Measurements from ENCODE around the gene FAM98C. TPM values are rescaled to one million over a fixed set of nuclear protein-coding genes. Genes with fewer than 3 reads are reported as not detected.

FAM98C gene
- total RNA-seq, 1 donor from 2014 or later = 11.8 TPM

DNA sequence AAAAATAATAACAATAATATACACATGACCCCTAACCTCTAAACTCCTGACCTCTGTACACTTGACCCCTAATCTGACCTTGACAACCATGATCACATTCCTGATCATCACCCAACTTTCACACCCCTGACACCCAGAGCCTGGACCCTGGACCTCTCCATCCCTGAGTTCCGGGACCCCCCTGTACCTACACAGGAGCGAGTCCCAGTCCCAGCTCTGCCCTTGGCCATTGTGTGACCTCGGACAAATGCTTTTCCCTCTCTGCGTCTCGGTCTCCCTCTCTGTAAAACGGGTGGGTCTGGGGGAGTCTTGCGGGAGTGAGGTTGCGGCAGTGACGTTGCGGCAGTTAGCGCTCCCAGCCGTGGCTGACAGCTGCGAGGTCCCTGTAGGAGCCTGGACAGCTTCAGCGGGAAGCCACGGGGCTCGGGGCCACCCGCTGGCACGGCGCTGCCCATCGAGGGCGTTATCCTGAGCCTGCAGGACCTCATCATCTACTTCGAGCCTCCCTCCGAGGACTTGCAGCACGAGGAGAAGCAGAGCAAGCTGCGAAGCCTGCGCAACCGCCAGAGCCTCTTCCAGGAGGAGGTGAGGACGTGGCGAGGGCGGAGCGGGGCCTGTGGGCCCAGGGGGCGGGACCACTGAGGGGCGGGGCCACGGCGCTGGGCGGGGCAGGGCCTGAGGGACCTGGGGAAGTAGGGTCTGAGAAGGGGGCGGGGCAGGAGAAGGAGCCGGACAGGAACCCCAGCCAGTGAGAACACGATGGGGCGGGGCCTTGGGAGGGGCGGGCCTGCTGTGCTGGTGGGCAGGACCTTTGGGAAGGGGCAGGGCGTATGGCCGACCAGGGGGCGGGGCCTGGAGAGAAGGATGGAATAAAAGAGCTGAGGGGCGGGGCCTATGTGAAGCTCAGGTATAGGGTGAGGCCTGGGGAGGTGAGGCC lies 49.8 kb downstream of the FAM98C start:
- Mint-ChIP-seq H3K4me3 (no peak overlapping the region), H3K9me3 (peaks cover 6% of the 10 kb centered on the region), H3K36me3 (ENCODE audit: low read depth) (no peaks in the 10 kb centered on the region), H3K27ac (ENCODE audit: unreplicated experiment) (no peak overlapping the region), H3K27me3 (ENCODE audit: low read depth) (no peaks in the 10 kb centered on the region), H3K4me1 (no peaks in the 10 kb centered on the region)
- TF ChIP-seq, protein P1, sequence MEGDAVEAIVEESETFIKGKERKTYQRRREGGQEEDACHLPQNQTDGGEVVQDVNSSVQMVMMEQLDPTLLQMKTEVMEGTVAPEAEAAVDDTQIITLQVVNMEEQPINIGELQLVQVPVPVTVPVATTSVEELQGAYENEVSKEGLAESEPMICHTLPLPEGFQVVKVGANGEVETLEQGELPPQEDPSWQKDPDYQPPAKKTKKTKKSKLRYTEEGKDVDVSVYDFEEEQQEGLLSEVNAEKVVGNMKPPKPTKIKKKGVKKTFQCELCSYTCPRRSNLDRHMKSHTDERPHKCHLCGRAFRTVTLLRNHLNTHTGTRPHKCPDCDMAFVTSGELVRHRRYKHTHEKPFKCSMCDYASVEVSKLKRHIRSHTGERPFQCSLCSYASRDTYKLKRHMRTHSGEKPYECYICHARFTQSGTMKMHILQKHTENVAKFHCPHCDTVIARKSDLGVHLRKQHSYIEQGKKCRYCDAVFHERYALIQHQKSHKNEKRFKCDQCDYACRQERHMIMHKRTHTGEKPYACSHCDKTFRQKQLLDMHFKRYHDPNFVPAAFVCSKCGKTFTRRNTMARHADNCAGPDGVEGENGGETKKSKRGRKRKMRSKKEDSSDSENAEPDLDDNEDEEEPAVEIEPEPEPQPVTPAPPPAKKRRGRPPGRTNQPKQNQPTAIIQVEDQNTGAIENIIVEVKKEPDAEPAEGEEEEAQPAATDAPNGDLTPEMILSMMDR (conservative IDR thresholded peaks at IDR 0.05) = no peak
- DNase-seq (ENCODE audit: low read depth, low spot score) = no peak

DNA sequence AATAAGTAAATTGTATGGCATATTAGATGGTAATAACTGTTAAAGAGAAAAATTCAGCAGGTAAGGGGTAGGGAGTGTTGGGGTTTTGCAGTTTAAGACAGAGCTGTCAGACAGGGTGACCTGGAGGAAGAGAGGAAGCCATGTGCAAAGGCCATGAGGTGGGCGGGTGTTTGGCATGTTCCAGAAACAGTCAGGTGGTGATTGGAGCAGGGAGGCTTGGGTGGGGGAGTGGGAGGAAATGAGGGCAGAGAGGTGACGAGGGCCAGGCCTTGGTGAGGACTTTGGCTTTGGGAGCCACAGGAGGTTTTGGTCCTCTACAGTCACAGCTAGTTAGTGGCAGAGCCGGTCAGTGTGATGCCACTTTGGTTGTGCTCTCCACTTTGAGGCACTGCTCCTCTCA lies 50.7 kb downstream of the FAM98C start:
- peaks cover 6% of the 10 kb centered on the region for H3K9me3 Mint-ChIP-seq
- TF ChIP-seq, protein P1 (conservative IDR thresholded peaks at IDR 0.05) = no peak
- no peaks in the 10 kb centered on the region for H3K4me1 Mint-ChIP-seq
- H3K36me3 Mint-ChIP-seq (ENCODE audit: low read depth) = no peaks in the 10 kb centered on the region
- no peak for DNase-seq (ENCODE audit: low read depth, low spot score)
- H3K27ac Mint-ChIP-seq (ENCODE audit: unreplicated experiment) = no peak overlapping the region
- H3K4me3 Mint-ChIP-seq = no peak overlapping the region
- H3K27me3 Mint-ChIP-seq (ENCODE audit: low read depth) = no peaks in the 10 kb centered on the region

DNA sequence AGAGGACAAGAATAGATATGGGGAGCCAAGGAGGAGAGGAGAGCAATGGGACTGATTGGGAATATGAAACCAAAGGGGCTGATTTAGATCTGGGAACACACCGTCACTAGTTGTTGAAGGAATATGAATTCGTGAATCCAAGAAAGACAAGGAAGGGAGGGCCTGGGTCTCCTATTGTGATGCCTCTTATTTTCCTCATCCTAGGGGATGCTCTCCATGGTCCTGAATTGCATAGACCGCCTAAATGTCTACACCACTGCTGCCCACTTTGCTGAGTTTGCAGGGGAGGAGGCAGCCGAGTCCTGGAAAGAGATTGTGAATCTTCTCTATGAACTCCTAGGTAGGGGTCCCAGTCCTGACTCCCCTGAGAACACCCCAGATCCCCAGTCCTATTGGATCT lies 52.1 kb downstream of the FAM98C start:
- H3K36me3 Mint-ChIP-seq (ENCODE audit: low read depth) = no peaks in the 10 kb centered on the region
- H3K27ac Mint-ChIP-seq (ENCODE audit: unreplicated experiment) = no peak overlapping the region
- DNase-seq (ENCODE audit: low read depth, low spot score) = peak; percentile 29
- peaks cover 10% of the 10 kb centered on the region for H3K9me3 Mint-ChIP-seq
- no peaks in the 10 kb centered on the region for H3K4me1 Mint-ChIP-seq
- TF ChIP-seq, protein P1 (conservative IDR thresholded peaks at IDR 0.05) = no peak
- no peaks in the 10 kb centered on the region for H3K27me3 Mint-ChIP-seq (ENCODE audit: low read depth)
- H3K4me3 Mint-ChIP-seq = no peak overlapping the region

DNA sequence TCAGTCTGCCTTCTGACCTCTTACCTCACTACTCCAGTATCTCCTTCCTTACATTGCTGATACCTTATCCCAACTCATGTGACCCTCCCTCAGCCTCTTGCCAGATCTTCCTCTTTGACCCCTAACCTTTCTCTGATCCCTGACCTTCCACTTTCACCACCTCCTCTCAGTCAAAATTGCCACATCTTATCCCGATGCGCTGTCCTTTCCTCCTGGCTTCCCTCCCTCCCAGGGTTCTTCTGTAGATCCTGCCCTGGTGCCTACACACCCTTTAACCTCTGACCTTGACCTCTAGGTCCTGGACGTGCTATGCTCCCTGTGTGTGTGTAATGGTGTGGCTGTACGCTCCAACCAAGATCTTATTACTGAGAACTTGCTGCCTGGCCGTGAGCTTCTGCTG lies 54.3 kb downstream of the FAM98C start:
- no peak overlapping the region for H3K27ac Mint-ChIP-seq (ENCODE audit: unreplicated experiment)
- no peak overlapping the region for H3K4me3 Mint-ChIP-seq
- no peaks in the 10 kb centered on the region for H3K36me3 Mint-ChIP-seq (ENCODE audit: low read depth)
- no peak for DNase-seq (ENCODE audit: low read depth, low spot score)
- TF ChIP-seq, protein P1 (conservative IDR thresholded peaks at IDR 0.05) = no peak
- no peaks in the 10 kb centered on the region for H3K4me1 Mint-ChIP-seq
- H3K9me3 Mint-ChIP-seq = peaks cover 11% of the 10 kb centered on the region
- no peaks in the 10 kb centered on the region for H3K27me3 Mint-ChIP-seq (ENCODE audit: low read depth)

DNA sequence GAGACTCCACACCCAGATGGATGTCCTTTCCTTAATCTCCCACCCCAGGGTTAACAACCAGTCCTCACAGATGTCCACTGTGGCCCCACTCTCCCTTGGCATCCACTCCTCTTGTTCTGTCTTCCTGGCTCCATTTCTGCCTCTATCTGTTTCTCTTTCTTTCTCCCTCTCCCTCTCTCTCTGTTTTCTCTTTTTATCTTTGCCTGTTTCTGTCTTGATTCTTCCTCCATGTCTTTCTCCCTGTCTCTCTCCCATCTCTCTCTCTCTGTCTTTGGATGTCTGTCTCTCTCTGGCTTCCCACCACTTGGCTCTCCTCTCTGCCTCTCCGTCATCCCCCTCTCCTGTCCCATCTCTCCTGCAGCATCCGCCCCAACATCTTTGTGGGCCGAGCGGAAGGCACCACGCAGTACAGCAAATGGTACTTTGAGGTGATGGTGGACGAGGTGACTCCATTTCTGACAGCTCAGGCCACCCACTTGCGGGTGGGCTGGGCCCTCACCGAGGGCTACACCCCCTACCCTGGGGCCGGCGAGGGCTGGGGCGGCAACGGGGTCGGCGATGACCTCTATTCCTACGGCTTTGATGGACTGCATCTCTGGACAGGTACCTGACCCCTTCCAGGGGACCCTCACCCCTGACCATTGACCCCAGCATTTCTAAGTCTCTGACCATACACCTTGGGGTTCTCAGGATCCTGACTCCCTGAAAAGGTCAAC lies 55.0 kb downstream of the FAM98C start:
- Mint-ChIP-seq H3K4me1 (no peaks in the 10 kb centered on the region), H3K36me3 (ENCODE audit: low read depth) (no peaks in the 10 kb centered on the region), H3K4me3 (no peak overlapping the region), H3K27ac (ENCODE audit: unreplicated experiment) (no peak overlapping the region), H3K27me3 (ENCODE audit: low read depth) (no peaks in the 10 kb centered on the region), H3K9me3 (peaks cover 11% of the 10 kb centered on the region)
- no peak for DNase-seq (ENCODE audit: low read depth, low spot score)
- TF ChIP-seq, protein P1 (conservative IDR thresholded peaks at IDR 0.05) = no peak

Other genes with a start within 250 kb of the FAM98C start
- 31.7 and 35.5 TPM in 2 replicates for gene DPF1, start 178.9 kb upstream of the FAM98C start, total RNA-seq
- 1.2 and 1.7 TPM in 2 replicates for gene PPP1R14A, start 146.7 kb upstream of the FAM98C start, total RNA-seq
- gene SPINT2, start 138.5 kb upstream of the FAM98C start, total RNA-seq = 9.2 and 9.6 TPM in 2 replicates
- gene C19orf33, start 98.8 kb upstream of the FAM98C start, total RNA-seq = not detected in 2 replicates
- gene YIF1B, start 87.1 kb upstream of the FAM98C start, total RNA-seq = 43.7 and 45.7 TPM in 2 replicates
- not detected in 2 replicates for gene KCNK6, start 83.2 kb upstream of the FAM98C start, total RNA-seq
- 5.0 and 6.0 TPM in 2 replicates for gene CATSPERG, start 67.3 kb upstream of the FAM98C start, total RNA-seq
- 186 and 190 TPM in 2 replicates for gene PSMD8, start 28.5 kb upstream of the FAM98C start, total RNA-seq
- gene GGN, start 15.1 kb upstream of the FAM98C start, total RNA-seq = 1.4 and 2.2 TPM in 2 replicates
- gene SPRED3, start 14.4 kb upstream of the FAM98C start, total RNA-seq = 11.2 and 12.0 TPM in 2 replicates
- gene RASGRP4, start 23.1 kb downstream of the FAM98C start, total RNA-seq = 0.43 and 0.58 TPM in 2 replicates
- 1.1 and 1.5 TPM in 2 replicates for gene RYR1, start 30.6 kb downstream of the FAM98C start, total RNA-seq
- gene MAP4K1, start 214.9 kb downstream of the FAM98C start, total RNA-seq = 1.5 and 3.4 TPM in 2 replicates
- 255 TPM in 2 replicates for gene EIF3K, start 216.1 kb downstream of the FAM98C start, total RNA-seq
- 324 and 335 TPM in 2 replicates for gene ACTN4, start 244.6 kb downstream of the FAM98C start, total RNA-seq

Measured in neural crest cell (in vitro differentiated cells).